Body of pancreas (tissue), 4 donors: ENCODE results near the gene SAP30L.

Experiments used
- POLR2A ChIP-seq, 3 donors: fragments of 450-650 bp; IDR thresholded peaks; one replicate each; pipeline ENCODE4 v1.6.1; 2016; ENCODE audit warnings: antibody characterized with exemption in 3 of 3, mild to moderate bottlenecking in 2 of 3
- TF ChIP-seq, protein P1 (sequence below), 7 experiments: fragments of 450-650 bp in 4 of 7; fragments of 200-600 bp in 3 of 7; sonication (generic) in 3 of 7; IDR thresholded peaks; one replicate each; pipeline ENCODE4 v1.5.1; 2016 to 2019; ENCODE audit warnings: antibody characterized with exemption in 7 of 7

DNA sequence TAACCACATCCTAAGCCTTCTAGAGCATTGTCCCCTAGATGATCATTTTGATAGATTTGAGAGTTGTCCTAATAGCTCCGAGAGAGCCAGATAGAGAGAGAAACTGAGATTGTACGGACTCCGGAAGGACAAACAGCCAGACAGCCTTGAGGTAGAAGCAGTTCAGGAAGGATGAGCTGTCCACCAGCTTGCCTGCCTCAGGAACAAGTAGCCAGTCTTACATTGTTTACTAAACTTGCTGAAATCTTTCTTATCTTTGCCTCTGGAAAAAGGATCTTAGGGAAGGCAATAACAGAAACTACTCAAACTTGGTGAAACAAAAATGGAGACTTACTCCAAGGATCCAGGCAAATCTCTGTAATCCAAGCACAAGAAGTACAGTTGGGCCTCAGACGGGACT is 39.0 kb upstream of the SAP30L start:
- TF ChIP-seq, protein P1, sequence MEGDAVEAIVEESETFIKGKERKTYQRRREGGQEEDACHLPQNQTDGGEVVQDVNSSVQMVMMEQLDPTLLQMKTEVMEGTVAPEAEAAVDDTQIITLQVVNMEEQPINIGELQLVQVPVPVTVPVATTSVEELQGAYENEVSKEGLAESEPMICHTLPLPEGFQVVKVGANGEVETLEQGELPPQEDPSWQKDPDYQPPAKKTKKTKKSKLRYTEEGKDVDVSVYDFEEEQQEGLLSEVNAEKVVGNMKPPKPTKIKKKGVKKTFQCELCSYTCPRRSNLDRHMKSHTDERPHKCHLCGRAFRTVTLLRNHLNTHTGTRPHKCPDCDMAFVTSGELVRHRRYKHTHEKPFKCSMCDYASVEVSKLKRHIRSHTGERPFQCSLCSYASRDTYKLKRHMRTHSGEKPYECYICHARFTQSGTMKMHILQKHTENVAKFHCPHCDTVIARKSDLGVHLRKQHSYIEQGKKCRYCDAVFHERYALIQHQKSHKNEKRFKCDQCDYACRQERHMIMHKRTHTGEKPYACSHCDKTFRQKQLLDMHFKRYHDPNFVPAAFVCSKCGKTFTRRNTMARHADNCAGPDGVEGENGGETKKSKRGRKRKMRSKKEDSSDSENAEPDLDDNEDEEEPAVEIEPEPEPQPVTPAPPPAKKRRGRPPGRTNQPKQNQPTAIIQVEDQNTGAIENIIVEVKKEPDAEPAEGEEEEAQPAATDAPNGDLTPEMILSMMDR (IDR thresholded peaks at IDR 0.05), result no peak
- TF ChIP-seq POLR2A (IDR thresholded peaks at IDR 0.05), result no peak
